ENCODE measurements around the gene ITGAX.

DNA sequence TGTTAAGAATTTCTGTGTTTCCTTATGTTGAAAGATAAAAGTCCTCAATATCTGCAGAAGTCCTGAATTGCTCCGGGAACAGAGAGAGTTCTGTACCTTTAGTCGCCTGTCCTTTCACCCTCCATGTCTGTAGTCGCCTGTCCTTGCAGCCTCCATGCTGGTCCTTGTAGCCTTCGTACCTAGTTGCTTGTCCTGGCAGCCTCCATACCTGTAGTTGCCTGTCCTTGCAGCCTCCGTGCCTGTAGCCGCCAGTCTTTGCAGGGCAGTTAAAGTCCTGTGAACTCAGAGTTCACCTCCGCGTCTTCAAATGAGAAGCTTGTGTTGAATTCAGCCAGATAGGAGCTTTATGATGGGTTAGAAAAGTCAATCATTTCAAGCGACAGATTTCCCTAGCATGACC, 19.5 kb upstream of the ITGAX start:
- TF ChIP-seq, protein P1, sequence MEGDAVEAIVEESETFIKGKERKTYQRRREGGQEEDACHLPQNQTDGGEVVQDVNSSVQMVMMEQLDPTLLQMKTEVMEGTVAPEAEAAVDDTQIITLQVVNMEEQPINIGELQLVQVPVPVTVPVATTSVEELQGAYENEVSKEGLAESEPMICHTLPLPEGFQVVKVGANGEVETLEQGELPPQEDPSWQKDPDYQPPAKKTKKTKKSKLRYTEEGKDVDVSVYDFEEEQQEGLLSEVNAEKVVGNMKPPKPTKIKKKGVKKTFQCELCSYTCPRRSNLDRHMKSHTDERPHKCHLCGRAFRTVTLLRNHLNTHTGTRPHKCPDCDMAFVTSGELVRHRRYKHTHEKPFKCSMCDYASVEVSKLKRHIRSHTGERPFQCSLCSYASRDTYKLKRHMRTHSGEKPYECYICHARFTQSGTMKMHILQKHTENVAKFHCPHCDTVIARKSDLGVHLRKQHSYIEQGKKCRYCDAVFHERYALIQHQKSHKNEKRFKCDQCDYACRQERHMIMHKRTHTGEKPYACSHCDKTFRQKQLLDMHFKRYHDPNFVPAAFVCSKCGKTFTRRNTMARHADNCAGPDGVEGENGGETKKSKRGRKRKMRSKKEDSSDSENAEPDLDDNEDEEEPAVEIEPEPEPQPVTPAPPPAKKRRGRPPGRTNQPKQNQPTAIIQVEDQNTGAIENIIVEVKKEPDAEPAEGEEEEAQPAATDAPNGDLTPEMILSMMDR (IDR thresholded peaks at IDR 0.05): no peak
- TF ChIP-seq POLR2A (IDR thresholded peaks at IDR 0.05): no peak
